HG02588 (cell line): ENCODE measurements around the gene WDR37.

Experiments used
- ATAC-seq: cut with Tn5 transposase; IDR thresholded peaks from one replicate; pipeline ENCODE4 v1.9.1; 2021; ENCODE audit warnings: mild to moderate bottlenecking, moderate library complexity; ENCODE audit not compliant: unreplicated experiment

WDR37 gene

GRCh38 chr10:1123972-1124371 lies 67.8 kb downstream of the WDR37 start:
- ATAC-seq = no peak

DNA sequence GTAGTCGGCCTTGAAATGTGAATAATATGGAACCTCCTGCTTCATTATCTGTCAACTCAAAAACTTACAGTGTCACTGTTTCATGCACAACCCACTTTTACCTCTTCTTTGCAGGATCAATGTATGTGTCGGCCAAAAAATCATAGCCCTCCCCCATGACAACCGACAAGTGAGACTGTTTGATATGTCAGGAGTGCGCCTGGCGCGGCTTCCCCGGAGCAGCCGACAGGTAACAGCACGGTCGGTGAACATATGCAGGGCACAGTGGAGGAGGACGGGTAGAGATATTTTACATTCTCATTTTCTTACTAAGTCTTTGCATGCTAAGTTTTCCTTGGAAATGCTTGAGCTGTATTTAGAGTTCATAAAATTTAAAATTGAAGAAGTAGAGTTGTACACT lies 68.6 kb downstream of the WDR37 start:
- no peak for ATAC-seq

DNA sequence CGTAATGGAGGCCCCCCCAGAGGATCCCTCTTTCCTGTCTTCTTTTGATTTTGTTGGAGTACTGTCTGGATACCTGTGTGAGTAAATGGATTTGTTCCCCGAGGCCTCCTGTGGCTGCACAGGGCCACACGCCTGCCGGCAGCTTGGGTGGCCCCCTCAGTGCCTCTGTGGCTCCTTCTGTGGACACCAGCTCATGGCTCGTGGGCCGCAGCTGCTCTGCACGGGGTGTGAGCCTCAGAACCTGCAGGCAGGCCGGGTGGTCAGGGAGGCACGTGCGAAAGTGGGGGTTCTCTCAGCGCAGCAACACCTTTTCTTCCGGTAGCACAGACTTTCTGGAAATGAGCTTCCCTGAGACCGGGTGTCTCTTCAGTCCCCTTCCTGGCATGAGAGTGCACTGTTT lies 70.3 kb downstream of the WDR37 start:
- ATAC-seq = no peak

DNA sequence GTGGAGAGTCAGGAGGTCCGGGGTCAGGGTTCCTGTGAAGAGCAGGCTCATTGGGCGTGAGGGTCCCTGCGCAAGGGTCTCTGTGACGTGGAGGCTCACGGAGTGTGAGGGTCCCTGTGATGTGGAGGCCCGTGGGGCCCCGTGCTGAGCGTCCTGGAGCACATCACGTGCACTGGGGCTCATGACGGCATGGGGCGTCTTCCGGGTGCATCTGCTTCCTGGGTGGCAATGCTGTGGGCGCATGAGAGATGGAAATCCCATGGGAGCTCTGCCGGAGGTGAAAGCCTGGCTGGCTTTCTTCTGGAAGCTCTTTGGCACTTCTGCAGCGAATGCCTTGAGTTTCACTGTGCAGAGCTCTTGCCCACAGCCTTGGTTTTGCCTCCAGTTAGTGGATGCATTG lies 71.4 kb downstream of the WDR37 start:
- no peak for ATAC-seq

DNA sequence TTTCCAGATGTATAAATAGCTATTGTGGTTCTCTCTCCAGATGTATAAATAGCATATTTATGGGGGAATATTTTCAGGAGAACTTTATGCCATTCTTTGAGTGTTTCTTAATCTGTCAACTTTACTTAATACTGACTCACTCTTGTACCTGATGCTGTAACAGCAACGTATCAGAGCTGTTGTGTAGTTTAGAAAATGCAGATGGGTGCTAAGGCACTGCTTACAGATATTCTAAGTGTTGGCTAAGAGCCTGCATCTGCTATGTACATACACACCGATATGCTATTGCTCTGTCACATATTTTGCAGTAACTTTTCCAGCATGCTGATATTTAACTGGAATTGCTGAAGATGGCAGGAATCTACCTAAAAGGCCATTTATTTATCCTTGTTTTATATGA lies 71.9 kb downstream of the WDR37 start:
- no peak for ATAC-seq

DNA sequence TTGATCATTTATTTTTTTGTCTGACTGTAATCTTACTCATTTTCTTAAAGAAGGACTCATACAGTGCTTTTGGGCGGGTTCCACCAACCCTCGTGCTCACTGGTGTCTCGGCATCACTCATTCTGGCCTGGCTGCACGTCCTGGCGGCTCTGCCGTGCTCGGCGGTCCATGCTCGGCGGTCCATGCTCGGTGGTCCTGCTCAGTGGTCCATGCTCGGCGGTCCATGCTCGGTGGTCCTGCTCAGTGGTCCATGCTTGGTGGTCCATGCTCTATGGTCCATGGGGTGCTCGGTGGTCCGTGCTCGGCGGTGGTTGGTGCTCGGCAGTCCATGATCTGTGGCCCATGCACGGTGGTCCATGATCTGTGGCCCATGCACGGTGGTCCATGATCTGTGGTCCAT lies 72.5 kb downstream of the WDR37 start:
- ATAC-seq = no peak

GRCh38 chr10:1130226-1130625 lies 74.0 kb downstream of the WDR37 start:
- no peak for ATAC-seq

DNA sequence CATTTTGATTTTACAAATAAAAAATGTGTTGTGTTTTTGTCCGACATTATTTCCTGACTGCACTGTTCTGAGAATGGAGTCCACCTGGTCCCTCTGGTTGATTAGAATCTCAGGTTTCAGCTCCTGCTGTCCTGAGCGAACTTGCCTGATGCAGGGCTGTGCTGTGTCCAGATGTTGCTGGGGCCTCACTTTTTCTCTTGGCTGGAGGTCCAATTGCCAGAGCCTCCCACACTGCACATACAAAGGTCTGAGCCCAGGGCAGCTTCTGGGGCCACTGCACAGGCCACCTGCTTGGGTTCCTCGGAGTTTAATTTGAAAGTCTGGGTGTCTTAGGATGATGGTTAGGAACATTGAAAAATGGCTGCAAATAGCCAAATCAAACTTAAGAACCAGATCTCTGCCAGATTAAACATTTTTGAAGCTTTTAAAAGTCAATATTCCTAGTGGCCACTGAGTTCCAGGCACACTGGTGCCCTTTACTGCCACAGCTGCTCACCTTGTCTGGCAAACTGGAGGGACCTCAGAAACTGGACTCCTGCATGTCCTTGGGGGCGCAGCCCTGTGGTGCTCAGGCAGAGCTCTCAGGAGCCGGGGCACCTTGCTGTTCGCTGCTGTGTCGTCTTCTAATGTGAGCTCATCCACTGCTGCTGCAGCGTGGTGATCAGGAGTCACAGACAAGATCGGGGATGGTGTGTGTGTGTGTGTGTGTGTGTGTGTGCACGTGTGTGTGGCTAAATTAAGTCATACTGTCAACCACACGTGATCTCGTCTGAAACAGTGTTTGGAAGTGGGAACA lies 75.0 kb downstream of the WDR37 start:
- ATAC-seq = no peak

DNA sequence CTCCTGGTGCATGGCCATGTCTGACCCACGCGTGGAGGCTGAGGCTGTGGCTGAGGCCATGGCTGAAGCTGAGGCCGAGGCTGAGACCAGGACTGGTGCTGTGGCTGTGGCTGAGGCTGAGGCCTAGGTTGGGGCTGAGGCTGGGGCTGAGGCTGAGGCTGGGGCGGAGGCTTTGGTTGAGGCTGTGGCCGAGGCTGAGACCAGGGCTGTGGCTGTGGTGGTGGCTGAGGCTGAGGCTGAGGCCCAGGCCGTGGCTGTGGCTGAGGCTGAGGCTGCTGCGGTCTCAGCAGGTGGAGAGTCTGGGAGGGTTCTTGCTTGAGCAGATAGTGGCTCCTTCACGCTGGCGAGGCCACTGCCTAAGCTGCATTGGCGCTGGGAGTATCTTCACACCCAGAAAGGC lies 76.4 kb downstream of the WDR37 start:
- ATAC-seq = no peak

DNA sequence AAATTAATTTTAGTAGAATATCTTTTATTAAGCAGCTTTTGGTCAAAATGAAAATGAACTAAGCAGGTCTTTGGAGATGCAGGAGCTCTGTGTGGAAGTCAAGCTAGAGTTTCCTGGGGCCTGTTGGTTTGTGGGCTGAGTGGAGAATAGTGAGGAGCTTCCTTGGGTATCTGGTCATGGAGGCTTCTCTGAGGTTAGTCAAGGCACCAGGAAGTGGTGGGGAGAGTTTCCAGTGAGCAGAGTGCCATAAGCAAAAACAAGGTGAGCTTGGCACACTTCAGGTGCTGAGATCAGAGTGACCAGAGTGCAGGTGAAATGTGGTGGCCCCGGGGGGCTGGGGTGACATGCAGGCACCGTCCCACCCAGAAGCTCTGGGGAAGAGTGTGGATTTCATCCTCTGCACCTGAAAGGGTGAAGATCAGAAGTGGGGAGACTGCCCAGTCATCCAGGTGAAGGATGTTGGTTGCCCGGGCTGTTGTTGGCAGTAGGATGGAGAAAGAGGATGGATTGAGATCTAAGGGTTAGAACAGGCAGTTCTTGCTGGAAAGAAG lies 77.4 kb downstream of the WDR37 start:
- ATAC-seq = no peak

- ATAC-seq = no peak
Measured at GRCh38 chr10:1134156-1134555, 78.0 kb downstream of the WDR37 start.

- ATAC-seq = no peak
Measured at GRCh38 chr10:1136268-1136667, 80.1 kb downstream of the WDR37 start.

DNA sequence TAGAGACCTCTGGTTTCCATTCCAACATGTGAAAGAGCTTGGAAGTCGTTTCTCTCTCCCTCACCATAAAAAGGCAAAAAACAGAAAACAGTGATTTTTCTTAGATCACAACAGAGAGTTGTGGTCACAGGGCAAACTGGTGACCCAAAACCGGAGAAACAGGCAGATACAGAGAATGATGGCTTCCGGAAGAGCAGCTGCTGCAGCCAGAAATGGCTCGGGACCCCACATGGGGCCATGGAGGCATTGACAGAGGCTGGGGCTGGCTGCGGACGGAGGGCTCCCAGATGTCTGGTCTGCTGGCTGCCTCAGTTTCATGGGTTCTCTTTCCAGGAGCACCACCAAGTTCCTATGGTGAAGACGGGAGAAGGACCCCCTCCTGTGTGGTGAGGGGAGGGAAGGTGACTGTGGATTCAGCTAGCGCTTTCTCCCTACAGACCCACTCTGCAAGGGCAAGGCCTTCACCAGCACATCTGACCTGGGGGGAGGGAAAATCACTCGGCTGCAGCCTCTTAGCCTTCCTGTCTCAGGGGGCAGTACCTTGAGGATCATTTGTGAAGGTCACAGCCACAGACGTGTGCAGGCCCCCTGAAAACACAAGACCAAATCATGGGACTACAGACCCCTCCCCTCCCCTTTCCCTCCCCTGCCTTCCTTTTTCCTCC lies 81.4 kb downstream of the WDR37 start:
- no peak for ATAC-seq

DNA sequence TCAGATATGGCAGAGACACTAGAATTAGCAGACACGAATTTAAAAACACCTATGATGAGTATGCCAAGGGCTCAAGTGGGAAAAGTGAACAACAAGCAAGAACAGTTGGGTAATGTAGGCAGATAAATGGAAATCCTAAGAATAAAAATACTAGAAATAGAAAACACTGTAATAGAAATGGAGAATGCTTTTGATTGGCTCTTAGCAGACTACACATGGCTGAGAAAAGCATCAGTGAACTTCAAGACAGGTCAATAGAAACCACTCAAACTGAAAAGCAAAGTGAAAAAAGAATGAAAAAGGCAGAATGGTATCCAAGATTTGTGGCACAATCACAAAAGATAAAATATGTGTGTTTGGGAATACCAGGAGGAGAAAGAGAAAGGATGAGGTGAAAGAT lies 82.3 kb downstream of the WDR37 start:
- no peak for ATAC-seq

DNA sequence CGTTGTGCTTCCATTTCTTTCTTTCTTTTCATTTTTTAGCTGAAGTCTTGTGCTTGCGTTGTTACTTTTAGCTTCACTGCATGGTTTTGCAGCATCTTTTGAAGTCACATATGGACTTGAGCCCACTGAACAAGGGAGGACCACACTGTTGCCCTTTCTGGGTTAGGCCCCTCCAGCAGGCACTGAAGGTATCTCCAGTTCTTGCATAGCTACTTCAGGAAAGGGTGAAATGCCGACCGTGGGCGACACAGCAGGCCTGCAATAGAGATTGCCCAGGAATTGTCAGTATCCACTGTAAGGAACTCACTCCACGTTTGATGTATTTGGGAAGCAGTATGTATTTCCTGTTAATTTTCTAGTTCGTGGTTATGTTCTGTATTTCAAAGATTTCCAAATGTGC lies 85.1 kb downstream of the WDR37 start:
- no peak for ATAC-seq

GRCh38 chr10:1141701-1142100 lies 85.5 kb downstream of the WDR37 start:
- no peak for ATAC-seq

GRCh38 chr10:1142596-1142995 lies 86.4 kb downstream of the WDR37 start:
- no peak for ATAC-seq

- ATAC-seq = no peak
Measured at GRCh38 chr10:1147810-1148209, 91.6 kb downstream of the WDR37 start.

DNA sequence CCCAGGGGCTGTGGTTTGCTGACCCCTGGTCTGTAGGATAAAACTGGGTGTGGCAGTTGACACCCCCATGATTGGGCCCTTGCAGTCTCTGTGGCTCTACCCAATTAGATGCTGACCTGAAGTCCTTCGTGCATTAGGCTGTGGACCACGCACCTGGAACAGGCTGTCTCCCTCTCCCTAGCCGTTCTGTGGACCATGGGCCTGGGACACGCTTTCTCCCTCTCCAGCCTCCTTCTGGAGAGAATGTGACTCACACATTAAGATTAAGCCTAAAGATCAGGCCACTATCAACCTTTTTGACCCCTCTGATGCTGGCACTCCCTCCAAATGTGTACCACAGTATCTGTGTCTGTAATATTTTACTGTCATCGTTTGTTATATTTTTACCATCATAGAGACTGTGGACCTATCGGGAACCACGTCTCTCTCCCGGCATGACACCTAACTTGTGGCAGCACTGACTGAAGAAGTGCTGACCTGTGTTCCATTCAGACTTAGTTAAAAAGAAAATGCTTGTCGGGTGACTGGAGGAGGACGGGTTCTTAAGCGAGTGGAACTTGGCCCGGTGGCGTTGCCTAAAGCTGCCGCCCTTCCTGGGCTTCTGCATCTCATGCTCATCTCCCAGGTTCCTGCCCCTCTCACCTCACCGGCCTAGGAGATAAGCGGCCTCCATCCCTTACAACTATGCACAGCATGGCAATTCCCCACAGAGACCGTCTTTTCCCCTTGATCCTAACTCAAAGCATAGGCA lies 92.8 kb downstream of the WDR37 start:
- ATAC-seq = no peak

- no peak for ATAC-seq
Measured at GRCh38 chr10:1149793-1150637, 93.8 kb downstream of the WDR37 start.

GRCh38 chr10:1150638-1150955 lies 94.4 kb downstream of the WDR37 start:
- no peak for ATAC-seq
